HG02885 (cell line): ENCODE measurements around the gene SERPINA9.
A peak's percentile ranks its signal among the peaks of the same experiment; 100 is the strongest.
"Not testable (repeated sequence)": the region's sequence is repeated elsewhere in the genome, so short reads cannot be mapped to it uniquely, and the experiment has no call there.

Source experiments
- ATAC-seq: cut with Tn5 transposase; IDR thresholded peaks from one replicate; pipeline ENCODE4 v1.9.1; 2021; ENCODE audit warnings: mild to moderate bottlenecking; ENCODE audit not compliant: unreplicated experiment, poor library complexity

The SERPINA9 gene, protein sequence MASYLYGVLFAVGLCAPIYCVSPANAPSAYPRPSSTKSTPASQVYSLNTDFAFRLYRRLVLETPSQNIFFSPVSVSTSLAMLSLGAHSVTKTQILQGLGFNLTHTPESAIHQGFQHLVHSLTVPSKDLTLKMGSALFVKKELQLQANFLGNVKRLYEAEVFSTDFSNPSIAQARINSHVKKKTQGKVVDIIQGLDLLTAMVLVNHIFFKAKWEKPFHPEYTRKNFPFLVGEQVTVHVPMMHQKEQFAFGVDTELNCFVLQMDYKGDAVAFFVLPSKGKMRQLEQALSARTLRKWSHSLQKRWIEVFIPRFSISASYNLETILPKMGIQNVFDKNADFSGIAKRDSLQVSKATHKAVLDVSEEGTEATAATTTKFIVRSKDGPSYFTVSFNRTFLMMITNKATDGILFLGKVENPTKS

DNA sequence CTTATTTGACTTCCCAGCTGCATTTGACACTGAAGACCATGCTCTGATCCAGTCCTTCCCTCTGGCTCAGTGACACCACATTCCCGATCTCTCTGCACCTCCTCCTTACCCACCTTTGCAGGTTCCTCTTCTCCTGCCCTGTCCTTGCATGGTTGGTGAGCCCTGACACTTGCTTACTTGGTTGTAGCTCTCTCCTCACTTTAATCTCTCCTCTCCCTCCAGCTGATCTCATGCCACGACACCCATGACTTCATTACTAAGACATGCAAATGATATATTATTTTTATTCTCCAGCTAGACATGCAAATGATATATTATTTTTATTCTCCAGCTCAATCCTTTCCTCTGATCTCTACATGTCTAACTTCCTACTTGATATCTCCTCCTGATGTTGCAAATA lies at the start of gene SERPINA9:
Gene SERPINA9, minus strand, starts transcription at position 175 of the 400 bp plus-strand sequence. CDS start 6,357 bp downstream, outside the sequence.
- no peak for ATAC-seq

DNA sequence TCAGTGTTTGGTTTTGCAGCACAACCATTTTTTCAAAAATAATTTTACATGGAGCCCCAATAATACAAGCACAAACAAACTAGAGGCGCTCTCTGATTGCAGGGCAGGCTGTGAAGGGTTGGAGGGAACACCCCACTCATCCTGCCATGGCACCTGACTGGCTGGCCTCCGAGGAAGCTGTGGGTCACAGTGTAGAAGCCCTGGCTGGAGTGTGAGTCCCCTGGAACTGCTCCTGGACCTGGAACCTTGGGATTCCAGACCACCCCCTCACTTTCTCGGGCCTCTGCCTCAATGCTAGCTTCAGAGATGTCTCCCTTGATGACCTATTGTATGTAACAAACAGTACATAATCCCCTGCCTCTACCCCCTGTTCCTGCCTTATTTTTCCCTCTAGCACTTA lies 48.1 kb upstream of the SERPINA9 start:
- ATAC-seq, result no peak

DNA sequence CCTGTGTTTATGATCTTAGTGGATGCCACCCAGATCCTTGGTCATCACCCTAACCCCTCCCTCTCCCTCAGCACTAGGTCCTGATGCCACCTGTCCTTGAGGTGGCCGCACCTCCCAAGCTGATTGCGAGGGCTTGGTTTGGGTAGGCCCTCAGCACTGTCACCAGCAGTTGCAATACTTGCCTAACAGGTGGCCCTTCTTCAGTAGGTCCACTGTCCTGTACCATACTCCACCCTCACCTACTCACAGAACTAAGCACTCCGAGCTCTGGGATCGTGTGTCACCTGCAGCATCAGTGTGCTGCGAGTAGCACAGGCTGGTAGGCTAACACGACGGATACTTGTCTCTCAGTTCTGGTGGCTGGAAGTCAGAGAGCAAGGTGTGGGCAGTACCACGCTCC lies 47.3 kb upstream of the SERPINA9 start:
- no peak for ATAC-seq

DNA sequence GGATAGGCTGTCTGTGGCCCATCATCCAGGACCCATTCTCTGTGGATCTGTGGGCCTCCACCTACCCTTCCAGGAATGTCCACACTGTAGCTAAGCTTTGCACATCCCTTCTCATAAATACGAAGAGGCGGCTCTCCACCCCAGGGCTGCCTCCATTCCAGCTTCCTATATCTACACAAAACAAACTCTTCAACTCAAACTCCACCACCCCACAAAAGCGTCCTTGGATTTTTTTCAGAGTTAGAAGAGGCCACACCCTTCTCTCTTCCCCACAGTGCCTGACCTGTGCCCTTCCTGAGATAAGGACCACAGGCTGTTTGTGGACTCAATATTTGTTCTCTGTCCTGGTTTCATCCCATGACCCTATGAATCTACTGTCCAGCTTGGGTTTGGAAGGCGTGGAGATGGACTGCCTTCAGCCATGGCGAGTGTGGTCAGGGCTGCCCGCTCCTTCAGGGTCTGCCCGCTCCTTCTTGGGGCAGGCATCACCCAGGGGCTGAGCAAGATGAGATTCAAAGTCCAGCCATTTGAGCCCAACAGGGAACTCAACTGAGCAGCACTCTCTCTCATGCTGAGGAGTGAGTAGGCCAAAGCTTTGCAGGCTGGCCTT lies 46.2 kb upstream of the SERPINA9 start:
- ATAC-seq, result no peak

DNA sequence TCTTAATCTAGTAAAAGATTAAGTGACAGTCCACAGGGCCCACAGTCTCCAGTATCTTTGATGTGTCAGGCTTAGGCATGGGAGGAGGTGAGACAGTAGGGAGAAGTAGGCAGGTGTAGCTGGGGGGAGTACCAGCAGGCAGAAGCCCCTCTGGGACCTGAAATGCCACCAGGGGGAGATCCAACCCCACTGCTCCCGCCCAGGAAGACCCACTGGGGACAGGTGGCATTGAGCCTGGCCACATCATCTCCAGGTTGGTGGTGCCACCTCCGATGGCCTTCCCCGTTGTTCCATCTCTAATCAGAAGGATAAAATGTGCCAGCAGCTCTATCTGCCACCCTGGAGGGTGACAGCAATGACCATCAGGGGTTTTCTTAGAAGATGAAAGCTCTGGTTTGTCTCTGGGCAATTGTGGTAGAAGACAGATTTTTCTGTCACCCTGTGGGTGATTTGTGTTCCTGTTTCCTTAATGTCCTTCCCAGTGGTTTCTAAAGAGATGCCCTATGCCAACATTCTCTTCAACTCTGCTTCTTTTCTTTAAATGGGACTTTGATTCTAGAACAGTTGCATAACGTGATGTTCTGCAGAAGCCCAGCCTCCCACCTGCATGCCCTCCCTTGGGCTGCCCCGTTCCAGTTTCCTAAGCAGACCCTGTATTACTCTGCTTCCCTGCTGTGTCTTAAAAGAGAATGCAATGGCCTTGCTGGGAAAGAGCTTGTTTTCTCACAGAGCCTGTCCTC lies 45.5 kb upstream of the SERPINA9 start:
- ATAC-seq, result no peak

DNA sequence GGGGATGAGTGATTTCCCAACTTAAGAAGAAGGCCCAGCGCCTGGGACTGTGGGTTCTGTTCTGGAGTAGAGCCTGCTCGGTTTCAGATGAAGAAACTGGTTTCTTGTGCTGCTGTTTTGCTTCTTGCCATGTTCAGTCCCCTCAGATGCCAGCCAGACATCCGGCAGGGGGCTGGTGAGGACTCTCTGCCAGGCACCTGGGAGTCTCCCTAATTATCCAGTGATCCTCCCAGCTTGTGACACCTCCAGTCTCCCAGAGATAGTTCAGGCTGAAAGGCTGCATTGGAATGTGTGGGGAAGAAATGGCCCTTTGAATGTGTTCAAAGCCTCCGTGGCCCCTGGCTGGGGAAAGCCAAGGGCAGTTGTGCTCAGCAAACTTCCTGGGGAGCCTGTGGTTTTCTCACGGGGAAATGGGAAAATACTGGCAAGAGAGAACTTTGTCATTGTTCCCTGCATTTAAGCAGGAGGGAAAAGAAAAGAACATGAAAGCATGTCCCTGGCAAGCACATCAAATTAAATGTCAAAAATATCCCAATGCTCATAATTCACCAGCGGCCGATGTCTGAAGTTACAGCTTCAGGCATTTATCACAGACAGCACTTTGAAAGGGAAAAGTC lies 41.8 kb upstream of the SERPINA9 start:
- ATAC-seq, result no peak

DNA sequence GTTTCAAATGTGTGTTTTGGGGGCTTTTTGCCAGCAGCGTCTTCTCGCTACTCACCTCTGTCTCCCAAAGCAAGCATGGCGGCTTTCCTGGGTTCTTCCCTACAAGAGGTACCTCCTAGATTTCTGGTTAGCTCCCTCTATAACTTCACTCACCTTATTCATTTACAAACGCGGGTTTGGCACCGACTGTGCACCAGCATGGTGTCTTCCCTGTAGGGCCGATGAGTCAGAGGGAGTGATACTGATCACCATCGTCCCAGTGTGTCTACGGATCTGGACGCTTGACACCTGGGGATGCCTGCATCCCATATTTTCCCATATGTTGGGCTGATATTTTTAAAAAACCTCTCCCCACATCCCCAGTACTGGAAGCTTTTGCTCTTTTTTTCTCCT lies 41.2 kb upstream of the SERPINA9 start:
- ATAC-seq, result no peak

DNA sequence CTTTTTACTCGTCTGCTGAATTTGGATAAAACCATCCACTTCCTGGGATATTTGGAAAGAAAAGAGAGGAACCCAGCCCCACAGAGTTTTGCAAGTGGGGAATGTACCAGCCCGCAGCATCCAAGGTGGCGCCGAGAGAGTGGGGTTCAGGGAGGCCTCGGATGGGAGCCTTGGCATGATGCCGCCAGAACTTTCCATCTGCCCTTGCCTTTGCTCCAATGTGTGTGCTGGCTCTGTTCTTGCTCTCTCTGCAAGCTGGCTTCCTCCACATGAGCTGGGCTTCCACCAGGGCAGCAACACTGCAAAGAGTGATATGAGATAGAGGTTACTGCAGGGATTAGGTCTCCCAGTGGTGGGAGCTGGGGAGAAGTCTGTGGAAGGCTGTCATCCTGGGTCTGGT lies 39.9 kb upstream of the SERPINA9 start:
- ATAC-seq, result no peak

DNA sequence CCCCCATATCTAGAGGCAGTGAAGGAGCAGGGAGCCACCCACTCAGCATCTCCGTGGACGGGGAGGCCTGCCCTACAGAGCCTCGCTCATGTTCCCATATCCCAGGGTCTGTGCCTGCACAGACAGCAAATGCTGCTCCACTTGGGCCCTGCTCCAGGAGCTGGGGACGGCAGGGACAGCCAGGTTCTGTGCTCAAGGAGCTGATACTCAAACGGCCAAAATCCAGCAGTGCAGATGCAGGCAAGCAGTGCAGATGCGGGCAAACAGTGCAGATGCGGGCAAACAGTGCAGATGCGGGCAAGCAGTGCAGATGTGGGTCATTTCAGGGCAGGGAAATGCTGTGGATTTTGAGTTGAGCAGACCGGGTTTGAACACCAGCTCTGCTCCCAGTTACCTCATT lies 39.4 kb upstream of the SERPINA9 start:
- ATAC-seq, result no peak

DNA sequence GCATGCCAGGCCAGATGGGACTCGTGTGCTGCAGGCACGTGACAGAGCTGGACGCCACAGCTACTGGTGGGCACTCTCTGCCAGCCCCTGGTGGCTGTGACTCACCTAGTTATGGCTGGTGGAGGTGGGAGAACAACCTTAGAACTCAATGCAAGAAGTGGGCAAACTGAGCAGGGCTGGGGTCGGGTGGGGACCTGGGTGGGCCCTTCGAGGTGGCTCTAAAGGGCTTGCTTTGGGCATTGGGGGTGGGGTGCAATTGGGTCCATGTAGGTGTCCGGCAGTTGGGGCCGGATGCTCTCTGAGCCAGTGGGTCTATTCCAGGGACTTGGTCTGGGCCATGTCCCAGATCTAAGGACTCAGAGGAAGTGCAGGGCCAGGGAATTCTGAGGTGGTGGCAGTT lies 38.4 kb upstream of the SERPINA9 start:
- ATAC-seq, result no peak

DNA sequence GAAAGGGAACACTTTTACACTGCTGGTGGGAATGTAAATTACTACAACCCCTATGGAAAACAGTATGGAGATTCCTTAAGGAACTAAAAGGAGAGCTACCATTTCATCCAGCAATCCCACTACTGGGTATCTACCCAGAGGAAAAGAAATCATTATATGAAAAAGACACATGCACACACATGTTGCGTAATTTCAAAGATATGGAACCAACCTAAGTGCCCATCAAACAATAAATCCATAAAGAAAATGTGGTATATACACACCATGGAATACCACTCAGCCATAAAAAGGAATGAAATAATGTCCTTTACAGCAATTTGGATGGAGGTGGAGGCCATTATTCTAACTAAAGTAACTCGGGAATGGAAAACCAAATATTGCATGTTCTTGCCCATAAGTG lies 34.5 kb upstream of the SERPINA9 start:
- not testable (repeated sequence) for ATAC-seq

DNA sequence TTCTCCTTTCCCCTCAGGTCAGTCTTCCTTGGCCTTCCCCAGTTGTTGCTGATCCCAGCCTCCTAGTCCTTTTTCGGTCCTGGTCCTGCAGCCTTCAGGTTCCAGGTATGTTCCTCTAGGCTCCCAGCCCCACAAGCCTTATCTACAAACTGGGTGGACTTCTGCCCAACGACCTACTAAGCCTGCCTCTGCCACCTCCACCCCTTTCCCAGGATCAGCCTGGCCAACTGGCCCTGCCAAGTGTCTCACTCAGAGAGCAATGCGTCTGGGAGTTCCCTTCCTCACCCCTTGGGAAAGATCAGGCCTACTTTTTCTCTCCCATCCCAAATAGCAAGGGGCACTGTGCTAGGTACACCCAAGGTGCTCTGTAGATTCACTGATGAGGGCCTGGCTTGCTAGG lies 33.4 kb upstream of the SERPINA9 start, which contains the start of gene SERPINA12:
Gene SERPINA12, minus strand, starts transcription at position 114 of the 400 bp plus-strand sequence. CDS start 11,072 bp downstream, outside the sequence.
- no peak for ATAC-seq

DNA sequence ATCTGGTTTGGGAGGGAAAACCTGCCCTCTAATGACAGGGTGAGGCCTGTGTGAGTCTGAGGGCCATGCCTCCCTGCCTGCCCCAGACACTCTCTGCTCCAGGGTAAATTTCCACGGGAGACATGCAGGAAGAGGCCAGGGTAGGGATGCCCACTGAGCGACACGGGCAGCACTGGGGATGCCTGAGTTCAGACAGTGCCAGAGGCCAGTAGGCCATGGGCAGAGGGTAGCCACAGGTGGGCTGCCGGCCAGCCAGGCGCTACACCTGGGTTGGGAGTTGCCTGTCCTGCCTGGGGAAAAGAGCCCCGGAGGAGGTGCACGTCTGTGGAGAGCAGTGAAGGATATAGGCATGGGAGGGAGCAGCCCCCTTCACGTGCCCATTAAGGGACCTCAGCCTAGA lies 29.6 kb upstream of the SERPINA9 start:
- ATAC-seq, result no peak

DNA sequence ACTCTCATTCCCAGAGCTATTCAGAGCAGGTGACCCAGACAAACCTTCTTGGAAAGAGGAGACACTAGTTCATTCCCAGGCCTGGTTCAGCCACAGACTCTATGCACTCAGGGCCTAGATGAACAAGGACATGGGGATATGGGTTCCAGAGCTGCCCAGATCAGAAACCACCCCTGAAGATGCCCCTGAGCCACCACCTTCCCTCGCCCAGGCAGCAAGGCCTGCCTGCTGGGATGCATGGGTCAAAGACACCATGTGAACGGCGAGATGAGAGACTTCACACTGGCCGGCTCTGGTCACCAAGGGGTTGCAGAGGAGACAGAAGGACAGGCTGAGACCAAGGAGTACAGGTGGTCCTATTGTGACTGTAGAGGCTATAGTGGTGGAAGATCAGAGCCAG lies 29.2 kb upstream of the SERPINA9 start:
- no peak for ATAC-seq

DNA sequence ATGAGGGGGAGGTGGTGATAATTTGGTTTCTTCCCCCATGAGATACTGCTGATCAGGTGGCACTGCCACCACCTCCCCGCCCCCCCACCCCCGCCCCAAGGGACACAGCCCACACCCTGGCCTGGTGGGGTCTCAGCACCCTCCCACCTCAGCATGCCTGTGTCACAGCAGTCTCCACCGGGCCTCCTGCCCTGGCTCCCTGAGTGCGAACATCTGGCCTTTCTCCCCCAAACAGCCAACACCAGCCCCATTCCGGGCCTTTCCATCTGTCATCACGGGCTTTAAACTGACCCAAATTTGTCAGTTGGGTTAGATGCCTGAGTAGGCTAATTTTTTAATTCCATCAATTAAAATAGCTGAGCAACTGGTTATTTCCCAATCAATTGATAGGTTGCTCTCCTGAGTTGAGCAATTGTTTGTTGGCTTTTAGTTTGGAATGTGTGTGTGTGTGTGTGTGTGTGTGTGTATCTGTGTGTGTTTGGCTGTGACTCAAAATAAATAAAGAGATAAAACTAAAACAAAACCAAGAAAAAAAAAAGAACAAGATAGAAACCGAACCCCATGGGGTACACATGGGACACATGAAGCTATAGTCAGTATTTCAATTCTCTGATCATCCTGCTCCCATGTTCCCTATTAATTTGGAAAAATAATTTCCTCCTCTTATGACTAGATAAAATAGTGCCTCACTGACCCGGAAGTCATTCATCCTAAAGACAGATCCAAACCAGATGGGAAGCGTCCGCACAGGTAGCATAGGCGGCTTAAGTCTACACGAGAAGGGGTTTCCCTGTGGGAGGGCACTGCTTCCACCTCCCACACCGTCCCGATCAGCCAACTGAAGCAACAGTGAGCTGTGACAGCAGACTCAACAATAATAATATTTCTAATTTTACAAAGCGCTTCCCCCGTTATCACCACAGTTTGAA lies 25.9 kb upstream of the SERPINA9 start:
- ATAC-seq, result no peak

DNA sequence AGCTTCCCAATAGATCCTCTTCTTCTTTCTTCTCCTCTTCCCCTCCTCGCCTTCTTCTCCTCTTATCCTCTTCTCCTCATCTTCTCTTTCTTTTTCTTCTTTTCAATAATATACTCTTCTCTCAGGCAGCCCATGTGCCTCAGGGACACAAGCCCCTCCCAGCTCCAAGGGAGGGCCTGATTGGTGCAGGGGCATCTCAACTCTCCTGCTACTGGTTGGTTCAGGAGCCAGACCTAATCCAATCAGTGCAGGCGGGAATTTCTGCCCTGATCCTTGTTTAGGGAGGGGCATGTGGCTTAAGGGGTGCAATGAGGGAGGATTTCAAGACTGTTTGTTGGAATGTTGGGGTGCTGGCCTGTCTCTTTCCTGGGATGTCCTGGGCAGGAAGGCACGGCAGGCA lies 24.3 kb upstream of the SERPINA9 start:
- no peak for ATAC-seq

DNA sequence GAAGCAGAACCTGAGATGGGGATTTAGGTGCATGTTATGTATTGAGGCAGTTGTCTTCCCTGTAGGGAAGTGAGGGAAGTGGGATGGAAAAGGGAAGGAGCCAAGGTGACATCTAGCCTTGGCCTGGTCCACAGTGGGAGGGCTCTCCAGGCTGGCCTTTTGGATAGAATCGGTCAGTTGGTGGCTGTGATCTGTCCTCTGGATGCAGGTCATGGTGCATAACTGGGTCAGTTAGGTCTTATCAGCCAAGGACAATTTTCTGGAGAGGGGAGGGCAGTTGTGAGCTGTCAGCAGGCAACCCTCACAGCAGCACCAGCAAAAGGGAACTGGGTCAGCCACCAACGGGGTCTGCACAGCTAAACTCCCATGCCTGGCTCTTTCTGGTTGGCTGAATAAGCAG lies 23.7 kb upstream of the SERPINA9 start:
- ATAC-seq, result no peak

DNA sequence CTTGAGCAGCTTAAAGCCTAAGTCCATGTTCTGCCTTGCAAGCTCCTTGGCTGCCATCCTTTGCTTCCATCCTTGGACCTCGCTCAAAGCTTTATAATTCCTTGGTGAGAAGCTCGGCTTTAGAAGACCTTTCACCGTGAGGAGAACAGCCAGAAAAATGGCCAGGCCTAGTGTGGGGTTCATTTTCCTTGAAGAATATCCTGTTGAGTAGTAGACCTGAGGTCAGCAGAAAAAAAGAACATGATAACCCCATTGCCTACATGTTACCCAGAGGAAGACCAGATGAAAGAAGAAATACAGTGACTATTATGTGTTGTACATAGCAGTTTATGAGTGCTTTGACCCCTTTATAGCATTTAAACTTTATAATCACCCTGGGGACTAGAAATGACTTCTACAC lies 22.2 kb upstream of the SERPINA9 start:
- no peak for ATAC-seq

DNA sequence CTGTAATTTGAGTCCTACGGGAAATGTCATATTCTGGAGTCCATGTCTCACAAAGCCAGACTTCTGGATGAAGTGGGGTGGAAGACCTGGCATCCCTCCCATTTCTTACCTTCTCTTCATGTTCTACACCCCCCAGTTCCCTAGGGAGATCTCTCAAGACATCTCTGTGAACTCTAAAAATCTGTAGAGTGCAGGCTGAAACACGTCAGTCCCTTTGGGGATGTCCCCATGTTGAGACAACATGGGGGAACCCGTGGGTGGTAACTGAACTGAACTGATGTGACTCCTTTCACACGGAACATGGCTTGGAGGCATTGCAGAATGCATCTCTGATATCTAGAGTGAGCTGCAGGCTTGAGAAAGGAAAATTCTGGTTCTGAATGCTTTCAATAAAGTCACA lies 18.1 kb upstream of the SERPINA9 start:
- ATAC-seq, result peak; percentile 91

DNA sequence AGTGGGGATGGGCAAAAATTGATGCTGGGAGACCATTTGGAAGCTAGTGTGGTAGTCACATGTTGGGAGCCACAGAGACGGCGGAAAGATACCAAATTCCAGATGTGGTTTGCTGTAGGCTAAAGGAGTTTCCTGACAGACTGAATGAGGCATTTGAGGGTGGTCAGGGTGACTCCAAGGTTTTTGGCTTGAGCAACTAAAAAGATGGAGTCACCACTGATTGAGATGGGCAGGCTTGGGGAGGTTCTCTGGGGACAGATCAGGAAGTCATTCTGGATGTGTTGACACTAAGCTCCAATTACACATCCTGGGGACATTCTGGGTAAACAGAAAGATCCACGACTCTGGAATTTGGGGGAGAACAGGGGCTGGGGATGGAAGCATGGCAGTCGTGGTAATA lies 15.5 kb upstream of the SERPINA9 start:
- ATAC-seq, result no peak
